LHCN-M2 (cell line): ENCODE measurements around the gene CASP3. TPM values are rescaled to one million over a fixed set of nuclear protein-coding genes. Genes with fewer than 3 reads are reported as not detected.

Experiments used
- DNase-seq: peaks from one replicate; pipeline ENCODE4 v3.0.0-alpha.2; 2012; ENCODE audit warnings: low read depth
- polyA plus RNA-seq: library from polyadenylated mRNA; unstranded; fragments of >200 nt; gene quantifications from one replicate; pipeline ENCODE4 v1.2.1, GENCODE V29; 2012; ENCODE audit warnings: missing spikeins
- total RNA-seq: library from RNA; depleted of rRNA; stranded (reverse); fragments of >200 nt; gene quantifications from 2 replicates; pipeline ENCODE4 v1.2.3, GENCODE V29; 2014; rRNA removed

The CASP3 gene
- 50.2 and 52.2 TPM in 2 replicates for total RNA-seq
- polyA plus RNA-seq, result 14.1 TPM

DNA sequence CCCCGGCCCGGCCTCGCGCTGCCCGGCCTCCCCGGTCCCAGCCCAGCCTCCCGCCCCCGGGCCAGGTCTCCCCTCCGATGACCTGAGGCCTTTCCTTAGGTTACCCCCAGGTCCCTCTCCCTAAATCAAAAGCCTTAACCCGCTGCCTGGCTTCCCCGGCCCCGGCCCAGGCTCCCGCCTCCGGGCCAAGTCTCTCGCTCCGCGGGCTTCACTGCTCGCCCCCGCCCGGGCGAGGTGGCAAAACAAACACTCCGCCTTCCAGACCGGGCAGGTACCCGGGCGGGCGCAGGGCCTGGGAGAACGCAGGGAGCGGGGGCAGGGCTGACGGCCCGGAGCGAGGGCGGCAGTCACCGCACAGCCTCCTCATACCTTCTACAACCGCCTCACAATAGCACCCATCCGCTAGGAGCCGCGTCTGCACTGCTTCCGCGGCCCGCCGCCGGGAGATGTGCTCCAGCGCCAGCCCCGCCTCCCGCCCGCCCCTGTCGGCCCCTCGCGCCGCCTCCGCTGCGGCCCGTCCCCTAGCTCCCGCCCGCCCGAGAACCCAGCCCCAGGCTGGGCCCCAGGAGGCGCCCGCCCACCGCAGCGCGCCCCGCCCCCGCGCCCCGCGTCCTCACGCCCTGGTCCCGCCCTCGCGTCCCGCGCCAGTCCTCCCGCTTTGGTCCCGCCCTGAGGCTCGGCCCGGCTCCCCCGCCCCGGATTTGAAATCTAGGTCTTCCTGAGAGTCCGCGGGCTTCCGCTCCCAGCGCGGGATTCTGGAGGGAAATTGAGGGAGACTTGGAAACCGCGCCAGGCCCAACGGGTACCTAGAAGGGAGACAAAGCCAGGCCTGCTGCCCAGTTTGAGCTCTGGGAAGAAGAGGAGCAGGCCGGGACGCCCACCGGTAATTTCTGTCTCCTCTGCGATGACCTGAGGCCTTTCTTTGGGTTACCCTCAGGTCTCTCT lies at the start of gene CASP3, which contains the start of gene PRIMPOL:
TSS of gene CASP3 (minus strand) at position 422 of the 945 bp plus-strand sequence. CDS start 10,994 bp downstream, outside the sequence.
TSS of gene PRIMPOL (plus strand) at position 713 of the 945 bp plus-strand sequence. CDS start 7,403 bp downstream, outside the sequence.
- DNase-seq, result peak; percentile 94

DNA sequence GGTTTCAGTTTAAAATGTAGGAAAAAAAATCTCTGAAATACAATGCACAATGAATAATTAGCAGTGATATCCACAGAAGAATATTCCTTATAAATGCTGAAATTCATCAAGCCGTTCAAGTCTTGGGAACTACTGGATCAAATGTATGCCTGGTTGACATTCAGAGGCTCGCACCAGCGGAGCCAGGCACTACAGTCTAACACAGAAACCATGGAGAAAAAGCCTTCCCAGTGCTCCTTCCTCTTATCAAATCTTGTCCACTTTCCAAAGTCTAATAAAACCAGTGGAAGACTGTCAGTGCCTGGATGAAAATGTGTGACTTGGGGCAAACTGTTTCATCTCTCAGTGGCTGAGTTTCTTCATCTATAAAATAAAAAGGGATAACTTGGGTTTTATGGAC lies 48.7 kb upstream of the CASP3 start:
- DNase-seq, result no peak

DNA sequence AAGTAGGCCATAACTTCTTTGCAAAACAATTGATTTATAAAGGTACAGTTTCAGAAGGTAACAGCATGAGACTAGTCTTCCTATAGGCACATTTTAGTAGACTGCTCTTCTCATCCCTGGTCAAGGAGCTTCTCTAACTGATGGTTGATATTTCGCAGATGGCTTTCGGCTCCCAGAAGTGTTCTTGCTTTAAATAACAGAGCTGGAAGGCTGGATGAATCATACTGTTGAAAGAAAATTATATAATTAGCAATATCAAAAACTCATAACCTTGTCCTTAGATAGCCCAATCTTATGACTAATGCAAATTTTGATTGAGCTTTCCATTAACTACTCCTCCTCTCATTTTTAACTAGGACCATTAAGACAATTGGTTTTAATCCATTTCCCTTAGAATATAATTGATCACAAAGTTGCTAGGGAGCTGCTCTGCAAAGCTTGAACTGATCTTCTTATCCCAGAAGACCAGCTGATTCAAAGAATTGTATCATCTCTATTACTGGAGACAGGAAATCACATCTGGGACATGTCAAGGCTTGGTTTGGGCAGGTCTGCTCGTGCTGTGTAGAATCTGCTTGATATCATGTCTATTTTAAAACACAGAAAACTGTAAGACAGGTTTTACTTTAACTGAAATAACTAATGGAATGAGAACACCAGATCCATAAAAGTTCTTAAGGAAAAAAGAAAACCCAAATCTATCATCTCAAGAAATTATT lies 46.1 kb upstream of the CASP3 start:
- no peak for DNase-seq

DNA sequence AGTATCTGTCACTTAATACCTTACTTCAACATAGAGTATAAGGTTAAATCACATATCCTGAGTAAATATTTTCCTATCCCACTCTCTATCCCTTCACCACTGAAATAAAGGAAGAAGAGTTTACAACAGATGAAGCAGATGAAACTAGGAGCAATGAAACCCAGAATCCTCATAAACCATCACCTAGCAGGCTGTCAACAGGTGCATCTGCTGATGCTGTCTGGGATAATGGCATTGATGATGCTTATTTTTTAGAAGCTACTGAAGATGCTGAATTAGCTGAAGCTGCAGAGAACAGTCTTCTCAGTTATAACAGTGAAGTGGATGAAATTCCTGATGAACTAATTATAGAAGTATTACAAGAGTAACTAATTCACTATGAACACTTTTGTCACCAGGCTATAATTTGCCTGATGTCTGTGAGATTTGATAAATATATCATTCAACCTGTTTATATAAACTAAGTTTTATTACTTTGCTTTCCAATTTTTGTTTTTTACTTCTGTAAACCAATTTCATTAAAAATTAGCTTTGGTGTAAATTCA lies 45.2 kb upstream of the CASP3 start:
- no peak for DNase-seq

DNA sequence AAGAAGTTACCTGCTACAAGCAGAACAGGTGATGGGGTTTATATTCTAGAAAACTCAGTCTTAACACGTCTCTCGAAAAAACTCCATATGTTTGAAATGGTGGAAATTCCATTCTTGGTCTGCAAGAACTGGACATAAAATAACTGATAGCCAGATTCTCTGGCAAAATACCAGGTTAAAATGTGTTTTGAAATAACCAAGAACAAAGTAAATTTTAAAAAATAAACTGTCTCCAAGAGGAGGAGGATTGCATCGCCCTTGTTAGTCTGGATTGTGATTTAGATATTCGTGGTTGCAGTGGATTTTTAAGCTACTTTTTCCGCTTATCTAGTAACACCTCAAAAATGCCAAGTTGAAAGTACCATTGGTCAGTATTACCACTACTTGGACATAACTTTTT lies 43.8 kb upstream of the CASP3 start:
- no peak for DNase-seq

DNA sequence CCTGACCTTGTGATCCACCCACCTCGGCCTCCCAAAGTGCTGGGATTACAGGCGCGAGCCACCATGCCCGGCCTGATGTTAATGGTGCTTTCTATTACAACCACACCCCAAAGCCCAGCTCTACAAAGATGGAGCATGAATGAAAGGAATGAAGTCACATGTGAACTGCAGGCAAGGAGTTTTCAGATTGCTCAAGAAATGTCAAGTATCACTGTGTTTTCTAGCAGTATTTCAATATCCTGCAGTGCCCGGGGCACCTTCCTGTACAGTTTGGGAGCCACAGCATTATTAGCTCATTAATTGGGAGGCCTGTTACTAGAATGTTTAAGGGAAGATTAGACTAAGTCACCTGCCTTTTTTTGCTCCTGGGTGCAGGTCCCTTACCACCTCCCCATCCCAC lies 40.4 kb upstream of the CASP3 start:
- no peak for DNase-seq

DNA sequence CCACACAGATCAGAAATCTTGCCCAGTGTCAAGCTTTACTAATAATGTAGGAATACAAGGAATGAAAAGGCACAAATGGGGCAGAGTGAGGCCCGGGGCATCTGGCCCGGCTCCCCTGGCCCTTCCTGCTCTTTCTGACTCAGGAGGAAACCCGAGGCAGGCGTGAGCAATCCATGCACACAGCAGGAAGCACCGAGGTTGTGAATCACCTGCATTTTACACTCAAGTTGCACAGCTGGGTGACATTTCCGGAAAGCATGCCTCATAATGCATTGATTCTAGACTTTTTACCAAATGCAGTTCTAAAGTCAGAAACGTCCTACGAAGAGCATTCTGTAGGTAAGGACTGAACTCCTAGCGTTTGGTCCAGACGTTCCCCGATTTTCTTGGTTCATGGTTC lies 39.2 kb upstream of the CASP3 start:
- peak; percentile 90 for DNase-seq

DNA sequence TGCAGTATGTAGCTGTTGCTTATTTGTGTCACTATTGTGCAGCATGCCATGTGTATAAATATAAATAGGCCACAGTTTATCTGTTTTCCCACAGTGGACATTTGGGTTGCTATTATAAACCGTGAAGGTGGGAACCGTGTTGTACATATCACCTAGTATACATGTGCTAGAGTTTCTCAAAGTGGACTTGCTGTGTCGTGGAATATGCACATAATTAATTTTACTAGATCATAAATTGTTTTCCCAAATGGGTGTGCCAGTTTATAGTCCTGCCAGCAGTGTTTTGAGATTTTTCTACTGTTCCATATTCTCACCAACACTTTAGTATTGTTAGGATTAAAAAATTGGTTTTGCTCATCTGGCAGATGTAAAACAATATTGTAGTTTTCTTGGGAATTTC lies 38.8 kb upstream of the CASP3 start:
- DNase-seq, result no peak

DNA sequence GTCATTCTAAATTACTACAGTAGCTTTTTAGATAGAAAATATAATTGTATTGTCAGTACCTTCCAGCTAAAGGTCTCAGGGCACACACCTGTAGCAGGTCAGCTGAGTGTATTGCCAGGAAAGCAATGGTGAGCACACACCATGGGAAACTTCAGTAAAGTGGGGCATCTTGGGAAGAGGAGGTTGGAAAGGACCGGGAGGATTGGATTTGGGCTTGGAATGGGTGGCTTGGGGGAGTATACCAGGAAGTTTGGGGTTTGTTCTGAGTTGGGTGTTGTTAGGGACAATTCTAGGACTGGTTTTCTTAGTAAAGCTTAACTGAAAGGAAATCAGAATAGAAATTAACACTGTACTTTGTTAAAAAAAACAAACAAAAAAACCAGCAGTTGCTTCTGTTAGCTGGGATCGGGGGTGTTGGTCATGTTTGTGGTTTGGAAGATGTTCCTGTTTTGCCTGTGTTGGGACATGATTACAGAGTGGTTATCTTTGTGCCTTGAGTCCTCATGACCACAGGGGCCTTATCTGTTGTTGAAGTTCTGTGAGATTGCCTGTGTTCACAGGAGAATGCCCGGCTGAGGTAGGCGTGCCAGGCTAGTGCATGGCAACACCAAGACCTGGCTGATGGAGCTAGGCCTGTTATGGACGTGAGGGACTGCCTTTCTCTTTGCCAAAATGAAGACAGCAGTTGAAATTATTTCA lies 35.4 kb upstream of the CASP3 start:
- peak; percentile 77 for DNase-seq

DNA sequence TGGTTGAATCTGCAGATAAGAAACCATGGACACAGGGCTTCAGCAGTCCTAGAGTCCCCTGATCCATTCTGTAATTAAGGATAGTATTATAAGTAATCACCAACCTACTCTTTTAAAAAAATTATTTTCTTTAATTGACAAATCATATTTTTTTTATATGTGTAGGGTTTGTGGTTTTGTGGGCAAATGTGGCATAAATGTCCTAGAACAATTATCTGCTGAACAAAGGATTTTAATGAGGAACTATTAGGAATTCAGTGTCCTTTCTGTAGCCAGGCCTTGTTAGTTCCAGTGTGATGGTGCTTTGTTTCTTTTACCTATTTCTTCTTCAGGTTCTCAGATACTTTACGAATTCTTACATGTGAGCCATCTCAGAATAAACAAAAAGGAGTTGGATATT lies 32.7 kb upstream of the CASP3 start:
- no peak for DNase-seq

DNA sequence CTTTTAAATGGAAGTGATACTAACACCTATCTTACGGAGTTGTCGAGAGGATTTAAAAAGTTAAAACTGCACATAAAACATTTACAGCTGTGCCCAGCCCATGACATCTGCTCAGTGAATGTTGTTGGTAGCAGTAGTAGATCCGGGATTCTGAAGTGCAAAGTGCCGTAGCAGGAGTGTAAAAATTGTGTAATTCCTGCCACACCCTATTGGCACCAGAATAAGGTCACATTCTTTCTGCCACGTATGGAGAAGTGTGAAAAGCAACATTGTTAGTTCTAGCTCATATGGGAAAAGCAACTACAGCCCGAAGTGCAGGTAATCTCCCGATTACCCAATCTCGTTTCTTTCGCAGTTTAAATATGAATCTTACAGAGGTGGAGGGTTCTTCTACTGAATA lies 31.5 kb upstream of the CASP3 start:
- DNase-seq, result no peak

DNA sequence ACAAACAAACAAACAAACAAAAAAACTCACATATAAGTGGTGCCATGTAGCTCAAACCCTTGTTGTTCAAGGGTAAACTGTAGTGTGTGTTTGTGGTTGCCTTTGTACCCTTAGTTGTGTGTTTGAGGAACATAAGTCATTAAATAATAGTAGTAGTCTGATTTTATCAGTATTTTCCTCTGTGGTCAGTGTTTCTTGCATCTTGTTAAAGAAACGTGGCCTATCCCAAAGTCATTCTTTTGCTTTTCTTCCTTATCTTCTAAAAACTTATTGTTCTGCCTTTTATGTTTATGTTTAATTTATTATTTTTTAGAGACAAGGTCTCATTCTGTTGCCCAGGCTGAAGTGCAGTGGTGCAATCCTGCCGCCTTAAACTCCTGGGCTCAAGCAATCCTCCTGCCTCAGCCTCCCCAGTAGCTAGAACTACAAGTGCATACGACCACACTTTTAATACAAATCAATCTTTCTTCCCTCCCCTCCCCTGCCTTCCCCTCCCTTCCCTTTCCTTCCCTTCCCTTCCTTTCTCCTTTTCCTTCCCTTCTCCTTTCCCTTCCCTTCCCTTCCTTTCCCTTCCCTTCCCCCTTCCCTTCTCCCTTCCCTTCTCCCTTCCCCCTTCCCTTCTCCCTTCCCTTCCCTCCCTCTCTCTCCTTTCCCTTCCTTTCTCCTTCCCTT lies 26.7 kb upstream of the CASP3 start:
- DNase-seq, result no peak

DNA sequence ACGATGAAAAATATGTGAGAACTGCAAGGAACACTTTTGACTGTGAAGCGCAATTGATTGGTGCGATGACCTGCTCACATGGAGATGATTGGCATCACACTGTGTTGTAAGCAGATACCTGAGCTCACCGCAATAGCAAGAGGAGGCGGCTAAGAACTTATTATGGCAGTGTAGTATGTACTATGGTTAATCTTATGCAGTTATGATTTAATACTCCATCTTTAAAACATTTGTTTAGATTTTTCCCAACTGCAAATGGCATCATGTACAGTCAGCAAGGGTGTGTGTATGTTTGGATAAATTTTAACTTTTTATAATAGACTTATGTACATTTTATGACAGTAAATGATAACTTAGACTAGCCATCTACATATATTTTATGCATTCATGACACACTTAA lies 25.8 kb upstream of the CASP3 start:
- DNase-seq, result no peak

DNA sequence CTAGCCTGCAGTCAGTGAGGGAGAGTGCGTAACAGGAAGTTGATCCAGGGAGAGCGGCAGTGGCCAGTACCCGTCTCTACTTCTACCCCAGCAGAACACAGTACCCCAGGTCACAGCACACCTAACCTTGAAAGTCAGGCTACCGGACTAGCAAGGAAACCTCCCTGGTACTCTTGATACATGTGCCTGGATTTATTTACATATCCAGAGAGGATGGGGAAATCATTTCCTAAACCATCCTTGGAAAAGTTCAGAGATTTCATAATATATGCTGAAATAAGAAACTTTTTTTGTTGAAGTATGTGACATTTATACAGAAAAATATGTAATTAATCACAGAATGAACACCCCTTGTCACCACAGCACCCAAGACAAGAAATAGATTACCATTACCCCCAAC lies 24.8 kb upstream of the CASP3 start:
- no peak for DNase-seq

DNA sequence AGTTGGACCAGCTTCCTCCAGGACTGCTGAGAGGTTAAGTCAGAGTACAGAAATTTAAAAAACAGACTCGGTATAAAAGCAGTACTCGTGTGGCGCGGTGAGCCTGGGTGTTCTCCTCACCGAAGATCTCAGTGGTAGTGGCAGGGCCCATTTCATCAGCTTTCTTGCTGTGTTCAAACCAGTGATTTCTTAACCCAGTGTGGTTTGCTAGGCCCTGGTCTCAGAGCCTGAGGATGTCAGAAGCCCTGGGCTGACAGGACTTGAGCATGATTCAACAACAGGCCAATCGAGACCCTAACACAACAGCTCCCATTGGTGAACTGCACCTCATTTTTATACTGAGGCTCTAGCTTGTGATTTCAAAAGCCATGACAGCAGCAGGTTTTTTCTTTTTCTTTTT lies 23.5 kb upstream of the CASP3 start:
- no peak for DNase-seq

DNA sequence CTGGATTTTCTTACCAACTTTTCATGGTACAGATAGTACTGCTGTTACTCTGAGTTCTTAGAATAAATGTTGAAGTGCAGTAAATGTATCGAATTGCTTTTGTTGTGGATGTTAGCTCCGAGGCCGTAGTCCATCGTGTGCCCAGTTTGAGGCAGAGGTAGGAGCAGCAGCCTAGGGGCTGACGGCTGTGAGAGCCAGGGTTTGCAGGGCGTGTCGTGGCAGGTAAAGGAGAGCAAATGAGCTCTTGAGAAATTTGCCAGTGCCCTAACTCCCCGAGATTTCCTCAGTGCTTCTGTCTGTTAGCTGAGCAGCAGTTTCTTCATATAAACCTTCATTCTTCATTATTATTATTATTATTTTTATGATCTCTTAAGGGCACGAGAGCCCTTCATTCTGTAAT lies 21.9 kb upstream of the CASP3 start:
- no peak for DNase-seq

DNA sequence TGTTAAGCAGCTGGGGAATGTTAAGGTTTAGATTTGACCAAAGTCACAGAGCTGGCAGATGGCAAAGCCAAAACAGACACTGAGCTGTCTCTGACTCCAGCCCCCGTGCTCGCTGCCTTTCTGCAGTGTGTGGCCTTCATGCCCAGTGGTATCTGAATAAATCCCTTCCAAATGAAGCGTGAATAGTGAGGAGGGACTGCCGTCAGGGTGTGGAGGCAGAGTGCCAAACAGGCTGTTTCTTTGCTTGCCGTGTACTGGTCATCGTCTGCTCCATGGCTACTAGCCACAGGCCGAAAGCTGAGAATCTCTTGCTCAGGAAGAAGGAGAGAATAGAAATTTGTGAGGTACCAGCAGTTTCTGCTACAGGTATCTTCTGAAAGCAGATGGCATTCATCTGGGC lies 20.0 kb upstream of the CASP3 start:
- DNase-seq, result no peak

DNA sequence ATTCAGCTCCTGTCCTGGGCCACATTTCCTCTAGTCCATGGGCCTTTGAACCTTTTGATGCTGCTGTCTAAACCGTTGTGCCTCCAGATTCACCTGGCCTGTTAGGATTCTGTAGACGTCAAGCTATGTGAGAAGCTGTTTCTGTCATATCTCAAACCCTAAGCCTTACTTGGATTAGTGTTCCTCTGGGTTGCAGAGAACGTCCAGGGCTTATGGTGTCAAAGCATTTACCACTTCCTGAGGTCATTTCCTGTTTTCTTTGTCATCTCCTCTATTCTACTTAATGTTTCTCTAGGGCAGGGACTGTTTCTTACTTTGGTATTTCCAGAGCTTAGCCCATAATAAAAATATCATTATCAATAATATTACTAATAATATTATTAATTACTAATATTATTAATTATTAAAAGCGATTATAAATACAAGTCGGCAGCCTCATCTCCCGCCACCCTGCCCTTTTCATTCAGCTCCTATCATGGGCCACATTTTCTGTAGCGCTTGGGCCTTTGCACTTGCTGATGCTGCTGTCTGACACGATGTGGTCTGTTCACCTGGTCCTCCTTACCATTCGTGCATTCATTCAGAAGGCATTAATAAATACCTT lies 19.4 kb upstream of the CASP3 start:
- no peak for DNase-seq

DNA sequence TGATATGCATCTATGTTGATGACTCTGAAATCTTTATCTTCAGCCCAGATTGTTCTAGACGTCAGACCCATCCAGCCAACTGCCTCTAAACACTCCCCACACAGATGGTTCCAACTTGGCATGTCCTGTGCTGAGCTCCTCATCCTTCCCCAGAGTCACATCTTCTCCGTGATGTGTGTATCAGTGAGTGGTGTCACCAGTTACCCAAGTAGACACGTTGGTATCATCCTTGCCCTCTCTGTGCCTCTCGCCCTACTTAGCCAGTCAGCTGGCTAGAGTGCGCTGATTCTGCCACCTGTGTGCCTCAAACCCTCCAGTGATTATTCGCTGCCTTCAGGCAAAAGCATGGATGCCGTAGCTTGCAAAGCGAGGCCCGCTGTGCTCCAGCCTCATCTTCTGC lies 18.8 kb upstream of the CASP3 start:
- DNase-seq, result no peak

DNA sequence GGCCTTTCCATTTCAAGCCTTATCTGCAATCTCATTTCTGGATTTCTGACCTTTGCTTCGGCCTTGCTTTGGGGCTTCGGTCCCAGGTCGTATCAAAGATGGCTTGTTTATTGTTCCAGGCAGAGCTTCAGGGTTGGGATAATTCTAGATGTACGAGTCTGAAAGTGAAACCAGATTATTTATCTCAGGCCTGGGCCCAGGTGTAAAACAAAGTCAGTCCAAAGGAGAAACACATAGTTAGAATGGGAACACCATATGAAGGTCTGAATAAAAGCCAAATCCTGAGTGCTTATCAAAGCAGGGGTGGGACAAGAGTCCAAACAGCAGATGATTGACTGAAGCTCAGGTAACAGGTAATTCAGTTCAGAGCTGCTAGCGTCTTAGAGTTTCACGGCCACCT lies 17.4 kb upstream of the CASP3 start:
- no peak for DNase-seq
